Measurements from ENCODE around the gene ZBTB8OS.

GRCh38 chr1:32693455-32694174 lies 43.3 kb upstream of the ZBTB8OS start:
- TF ChIP-seq CTCF (IDR thresholded peaks at IDR 0.05), result no peak
- TF ChIP-seq POLR2A (IDR thresholded peaks at IDR 0.05), result no peak

Measured in ovary (tissue), 3 donors.